H1 (cell line): ENCODE data around the gene TSPAN33. TPM values are rescaled to one million over a fixed set of nuclear protein-coding genes. Genes with fewer than 3 reads are reported as not detected.

Experiments used
- BCL11A ChIP-seq, 2 experiments: IDR thresholded peaks; one replicate each; pipeline ENCODE4 v1.6.1; 2011; ENCODE audit warnings: low read depth in 2 of 2, low read length in 2 of 2, mild to moderate bottlenecking in 2 of 2
- EP300 ChIP-seq, 2 experiments: IDR thresholded peaks; 1 replicate in 1 of 2; 2 replicates in 1 of 2; pipeline ENCODE4 v1.6.1; 2011 to 2012; ENCODE audit warnings: low read depth in 2 of 2, low read length in 2 of 2, mild to moderate bottlenecking in 2 of 2, borderline replicate concordance in 1 of 2, inconsistent platforms in 1 of 2, moderate library complexity in 1 of 2
- GTF2F1 ChIP-seq: IDR thresholded peaks from 2 replicates; pipeline ENCODE4 v1.6.1; 2012; ENCODE audit warnings: low read depth, low read length, improper control_type of control experiment, borderline replicate concordance
- NRF1 ChIP-seq: IDR thresholded peaks from 2 replicates; pipeline ENCODE4 v1.6.1; 2011; ENCODE audit warnings: mild to moderate bottlenecking, low read depth, low read length, improper control_type of control experiment
- RXRA ChIP-seq: IDR thresholded peaks from 2 replicates; pipeline ENCODE4 v1.6.1; 2011; ENCODE audit warnings: low read depth, mild to moderate bottlenecking, low read length, moderate library complexity; ENCODE audit not compliant: insufficient read depth
- SIN3A ChIP-seq, 2 experiments: IDR thresholded peaks in 1 of 2; conservative IDR thresholded peaks in 1 of 2; 2 replicates each; pipeline ENCODE4 v1.6.1; 2011 to 2012; ENCODE audit warnings: low read length in 2 of 2, improper control_type of control experiment in 1 of 2, low read depth in 1 of 2, mild to moderate bottlenecking in 1 of 2
- USF2 ChIP-seq: IDR thresholded peaks from 2 replicates; pipeline ENCODE4 v1.6.1; 2011; ENCODE audit warnings: low read length, improper control_type of control experiment
- ZNF274 ChIP-seq: IDR thresholded peaks from 2 replicates; pipeline ENCODE4 v1.7.0; 2012; ENCODE audit warnings: low read length, borderline replicate concordance; ENCODE audit errors: extremely low read depth
- polyA plus RNA-seq, 7 experiments: library from polyadenylated mRNA; depleted of rRNA in 3 of 7; stranded (reverse) in 5 of 7; unstranded in 2 of 7; fragments of >200 nt in 5 of 7; fragments of 200-250 nt in 2 of 7; gene quantifications; 1 replicate in 5 of 7; 2 replicates in 1 of 7; 4 replicates in 1 of 7; pipeline versions ENCODE4 v1.2.1 to v1.2.3, GENCODE V29; 2011 to 2013; ENCODE audit warnings: missing spikeins in 2 of 7, mixed read lengths in 2 of 7
- total RNA-seq: library from RNA; stranded (reverse); fragmentation: NEBNext Ultra II Directional; extraction: Animal tissue kit (Norgen Biotek cat#: 25700); gene quantifications from 2 replicates; pipeline ENCODE4 v1.2.1, GENCODE V29; 2021

The TSPAN33 gene
- total and polyA plus RNA-seq, 2 of the 8 experiments (the other 6 are each of a cell fraction or from before 2014, with no cell fraction given), result 42.8 to 47.1 TPM

GRCh38 chr7:129205987-129206785 lies 61.7 kb downstream of the TSPAN33 start (continued):
- TF ChIP-seq BCL11A (IDR thresholded peaks at IDR 0.05; ENCODE audit: low read depth in 2 of 2, low read length in 2 of 2), result no peak
- no peak for TF ChIP-seq RXRA
- no peak for TF ChIP-seq ZNF274
- TF ChIP-seq USF2, result no peak
- no peak for TF ChIP-seq SIN3A (conservative IDR thresholded peaks at IDR 0.05 in 1 of 2, IDR thresholded peaks at IDR 0.05 in 1 of 2; ENCODE audit: low read depth in 1 of 2, low read length in 2 of 2)
- no peak for TF ChIP-seq NRF1
- TF ChIP-seq GTF2F1, result no peak
- TF ChIP-seq EP300 (IDR thresholded peaks at IDR 0.05; ENCODE audit: borderline replicate concordance in 1 of 2, low read depth in 2 of 2, low read length in 2 of 2), result no peak
